OCI-LY3 (cell line): ENCODE measurements around the gene CCDC187.
A peak's percentile ranks its signal among the peaks of the same experiment; 100 is the strongest.

Experiments used
- H2AFZ ChIP-seq: fragments of 200-600, 300-600 bp; shearing (Covaris generic); 2 replicates; pipeline ENCODE4 v1.6.0; 2014; ENCODE audit warnings: antibody characterized with exemption, low read depth, low read length
- H3K27ac ChIP-seq: fragments of 200-600, 300-600 bp; sonication (generic); 2 replicates; pipeline ENCODE4 v1.5.1; 2014; ENCODE audit warnings: mild to moderate bottlenecking, low read length, moderate library complexity, mixed read lengths
- H3K27me3 ChIP-seq: fragments of 200-600, 300-600 bp; sonication (generic); 2 replicates; pipeline ENCODE4 v1.6.1; 2014; ENCODE audit warnings: low read depth, low read length, mixed read lengths
- H3K36me3 ChIP-seq: fragments of 200-600, 300-600 bp; sonication (generic); replicated peaks from 2 replicates; pipeline ENCODE3; 2014; ENCODE audit warnings: low read depth, low read length, mixed read lengths
- H3K4me1 ChIP-seq: fragments of 300-600, 200-600 bp; sonication (generic); 2 replicates; pipeline ENCODE4 v1.6.1; 2014; ENCODE audit warnings: low read length, mixed read lengths
- H3K4me2 ChIP-seq: fragments of 200-600, 300-600 bp; sonication (generic); 2 replicates; pipeline ENCODE4 v1.6.1; 2014; ENCODE audit warnings: low read length, mixed read lengths
- H3K4me3 ChIP-seq: fragments of 300-600, 200-600 bp; sonication (generic); 2 replicates; pipeline ENCODE4 v1.5.1; 2014; ENCODE audit warnings: antibody characterized with exemption, mild to moderate bottlenecking, low read length, moderate library complexity
- H3K79me2 ChIP-seq: fragments of 300-600, 200-600 bp; shearing (Covaris generic); 2 replicates; pipeline ENCODE4 v1.6.1; 2014; ENCODE audit warnings: mild to moderate bottlenecking, low read length, mixed read lengths
- H3K9ac ChIP-seq: fragments of 300-600, 200-600 bp; shearing (Covaris generic); 2 replicates; pipeline ENCODE4 v1.6.0; 2014; ENCODE audit warnings: mild to moderate bottlenecking, low read length, moderate library complexity
- H3K9me3 ChIP-seq: fragments of 200-600, 300-600 bp; shearing (Covaris generic); 2 replicates; pipeline ENCODE4 v1.6.1; 2014; ENCODE audit warnings: low read length, mixed read lengths; ENCODE audit not compliant: insufficient read depth
- H4K20me1 ChIP-seq: fragments of 200-600, 300-600 bp; sonication (generic); 2 replicates; pipeline ENCODE4 v1.6.1; 2016; ENCODE audit warnings: low read length, mixed read lengths; ENCODE audit not compliant: insufficient read depth
- CTCF ChIP-seq: fragments of 200-600, 300-600 bp; sonication (generic); IDR thresholded peaks from 2 replicates; pipeline ENCODE4 v1.5.1; 2014; ENCODE audit warnings: antibody characterized with exemption, low read length, low read depth
- EZH2phosphoT487 ChIP-seq: fragments of 200-600 bp; shearing (Covaris generic); IDR thresholded peaks from 2 replicates; pipeline ENCODE4 v1.6.1; 2018; ENCODE audit warnings: antibody characterized with exemption, mixed run types, low read depth

Gene CCDC187

GRCh38 chr9:136226680-136227407 lies 77.0 kb downstream of the CCDC187 start:
- H3K4me2 ChIP-seq = no peak overlapping the region
- H3K27me3 ChIP-seq = no peaks in the 10 kb centered on the region
- H3K4me1 ChIP-seq = peaks cover 19% of the 10 kb centered on the region
- H2AFZ ChIP-seq = no peak overlapping the region
- TF ChIP-seq EZH2phosphoT487 (no peak), CTCF (no peak)
- peaks cover 85% of the 10 kb centered on the region for H3K79me2 ChIP-seq
- H3K9me3 ChIP-seq = no peaks in the 10 kb centered on the region; the same call in 1 of the 2 replicates
- peaks cover 18% of the 10 kb centered on the region for H3K36me3 ChIP-seq
- peaks cover 34% of the 10 kb centered on the region for H4K20me1 ChIP-seq
- H3K27ac ChIP-seq = no peak overlapping the region; the same call in 1 of the 2 replicates
- H3K4me3 ChIP-seq = no peak overlapping the region
- no peak overlapping the region for H3K9ac ChIP-seq

GRCh38 chr9:136225748-136226679 lies 77.9 kb downstream of the CCDC187 start:
- TF ChIP-seq CTCF (peak; percentile 88), EZH2phosphoT487 (no peak)
- peak overlapping the region; percentile 60; the same call in 1 of the 2 replicates for H3K27ac ChIP-seq
- H3K36me3 ChIP-seq = peaks cover 20% of the 10 kb centered on the region
- no peaks in the 10 kb centered on the region for H3K27me3 ChIP-seq
- no peaks in the 10 kb centered on the region; the same call in 1 of the 2 replicates for H3K9me3 ChIP-seq
- H3K4me2 ChIP-seq = peak overlapping the region; percentile 71
- H2AFZ ChIP-seq = no peak overlapping the region
- H3K9ac ChIP-seq = peak overlapping the region; percentile 21
- H3K4me1 ChIP-seq = peaks cover 19% of the 10 kb centered on the region
- H3K79me2 ChIP-seq = peaks cover 87% of the 10 kb centered on the region
- peak overlapping the region; percentile 51 for H3K4me3 ChIP-seq
- H4K20me1 ChIP-seq = peaks cover 32% of the 10 kb centered on the region

- peak overlapping the region; percentile 21; the same call in 1 of the 2 replicates for H3K9ac ChIP-seq
Measured at GRCh38 chr9:136225366-136225747, 78.5 kb downstream of the CCDC187 start.

GRCh38 chr9:136223871-136224640 lies 79.8 kb downstream of the CCDC187 start:
- H3K79me2 ChIP-seq = peaks cover 71% of the 10 kb centered on the region
- peaks cover 20% of the 10 kb centered on the region for H3K36me3 ChIP-seq
- no peak overlapping the region for H3K4me3 ChIP-seq
- peaks cover 24% of the 10 kb centered on the region for H4K20me1 ChIP-seq
- no peak for TF ChIP-seq EZH2phosphoT487
- TF ChIP-seq CTCF = no peak
- peaks cover 19% of the 10 kb centered on the region for H3K4me1 ChIP-seq
- no peak overlapping the region for H2AFZ ChIP-seq
- H3K27me3 ChIP-seq = no peaks in the 10 kb centered on the region
- H3K9me3 ChIP-seq = no peaks in the 10 kb centered on the region; the same call in 1 of the 2 replicates
- H3K9ac ChIP-seq = no peak overlapping the region
- no peak overlapping the region for H3K4me2 ChIP-seq
- H3K27ac ChIP-seq = no peak overlapping the region

More at GRCh38 chr9:136225366-136225747, 78.5 kb downstream of the CCDC187 start:
- Histone ChIP-seq H2AFZ (no peak overlapping the region), H4K20me1 (peaks cover 26% of the 10 kb centered on the region), H3K36me3 (peaks cover 20% of the 10 kb centered on the region), H3K4me2 (peak overlapping the region; percentile 71), H3K27me3 (no peaks in the 10 kb centered on the region), H3K4me3 (peak overlapping the region; percentile 51), H3K79me2 (peaks cover 80% of the 10 kb centered on the region), H3K4me1 (peaks cover 19% of the 10 kb centered on the region), H3K9me3 (no peaks in the 10 kb centered on the region; the same call in 1 of the 2 replicates), H3K27ac (peak overlapping the region; percentile 60; the same call in 1 of the 2 replicates)
- TF ChIP-seq EZH2phosphoT487 = no peak
